Measurements from ENCODE around the gene RAMP3.

DNA sequence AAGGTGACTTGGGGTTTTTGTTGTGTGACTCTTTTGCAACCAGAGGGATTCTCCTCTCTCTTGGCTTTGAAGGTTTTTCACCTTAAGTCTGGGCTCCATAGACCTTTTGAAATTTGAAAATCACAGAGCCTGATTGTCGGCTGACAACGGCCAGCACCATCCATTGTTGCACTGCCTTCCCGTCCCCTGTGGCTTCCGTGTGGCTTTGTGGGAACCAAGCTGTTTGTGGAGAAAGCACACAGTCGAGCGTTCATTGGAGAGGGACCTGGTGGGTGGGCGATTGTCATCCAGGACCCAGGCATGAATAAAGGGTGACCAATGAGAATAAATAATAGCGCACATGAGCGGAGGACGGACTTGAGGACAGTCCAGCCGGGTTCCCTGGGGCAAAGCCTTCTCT lies 7.4 kb upstream of the RAMP3 start:
- TF ChIP-seq POLR2AphosphoS5 (IDR thresholded peaks at IDR 0.05; ENCODE audit: borderline replicate concordance, low read depth, low read length), result no peak
- TF ChIP-seq EZH2 (IDR thresholded peaks at IDR 0.05), result no peak

All from SK-N-MC (cell line).